SK-N-SH (cell line): ENCODE data around the gene FBXL12. TPM values are rescaled to one million over a fixed set of nuclear protein-coding genes. Genes with fewer than 3 reads are reported as not detected.
A peak's percentile ranks its signal among the peaks of the same experiment; 100 is the strongest.

Source experiments
- CTCF ChIA-PET: fragments of 300-600, 350-600 bp; formaldehyde crosslinking; extraction: SDS; loops from one replicate; lab custom pipeline; 2021; lab: Yijun Ruan, JAX
- POLR2A ChIA-PET: fragments of 350-600 bp; sonication (Branson Sonifier 250); formaldehyde crosslinking; extraction: SDS; loops from one replicate; lab custom pipeline; 2020; ENCODE audit warnings: antibody characterized with exemption, inconsistent platforms; lab: Yijun Ruan, JAX
- DNase-seq: peaks from one replicate; pipeline ENCODE4 v3.0.0; 2012
- H2AFZ ChIP-seq: fragments of 200-600 bp; sonication (generic); 2 replicates; pipeline ENCODE4 v1.8.1; 2016; ENCODE audit warnings: antibody characterized with exemption, mild to moderate bottlenecking, low read depth
- H3F3A ChIP-seq: fragments of 200-600 bp; sonication (generic); replicated peaks from 2 replicates; pipeline ENCODE3; 2016; ENCODE audit warnings: antibody characterized with exemption, mild to moderate bottlenecking; ENCODE audit not compliant: insufficient read depth
- H3K27ac ChIP-seq, 2 experiments: fragments of 200-500 bp in 1 of 2; fragments of 200-600 bp in 1 of 2; sonication (Bioruptor generic) in 1 of 2; sonication (generic), shearing (Covaris generic) in 1 of 2; 2 replicates each; pipeline versions ENCODE4 v1.5.1 to v1.6.1; 2014 to 2016; ENCODE audit warnings: low read depth in 2 of 2, inconsistent platforms in 1 of 2, low read length in 1 of 2, mild to moderate bottlenecking in 1 of 2, mixed read lengths in 1 of 2
- H3K27me3 ChIP-seq: fragments of 200-600 bp; sonication (generic), shearing (Covaris generic); 2 replicates; pipeline ENCODE4 v1.6.1; 2016; ENCODE audit warnings: mixed run types; ENCODE audit not compliant: insufficient read depth
- H3K36me3 ChIP-seq, 2 experiments: fragments of 200-500 bp in 1 of 2; fragments of 200-600 bp in 1 of 2; sonication (Bioruptor generic) in 1 of 2; sonication (generic) in 1 of 2; replicated peaks in 1 of 2; 2 replicates each; pipeline versions ENCODE3 to v1.5.1; 2014 to 2016; ENCODE audit warnings: low read length in 1 of 2, mild to moderate bottlenecking in 1 of 2; ENCODE audit not compliant: insufficient read depth in 2 of 2, control insufficient read depth in 1 of 2
- H3K4me1 ChIP-seq, 2 experiments: fragments of 200-500 bp in 1 of 2; fragments of 200-600 bp in 1 of 2; sonication (Bioruptor generic) in 1 of 2; sonication (generic), shearing (Covaris generic) in 1 of 2; 2 replicates each; pipeline versions ENCODE4 v1.5.1 to v1.6.1; 2014 to 2016; ENCODE audit warnings: low read depth in 1 of 2, low read length in 1 of 2, mixed run types in 1 of 2; ENCODE audit not compliant: insufficient read depth in 2 of 2, control insufficient read depth in 1 of 2
- H3K4me2 ChIP-seq: fragments of 200-600 bp; sonication (generic), shearing (Covaris generic); 2 replicates; pipeline ENCODE4 v1.6.1; 2017; ENCODE audit warnings: mixed run types
- H3K4me3 ChIP-seq, 2 experiments: fragments of 200-500 bp in 1 of 2; fragments of 200-600 bp in 1 of 2; sonication (Bioruptor generic) in 1 of 2; sonication (generic), shearing (Covaris generic) in 1 of 2; 2 replicates each; pipeline versions ENCODE4 v1.5.1 to v1.8.1; 2014 to 2016; ENCODE audit warnings: low read depth in 2 of 2, inconsistent platforms in 1 of 2, low read length in 1 of 2, mild to moderate bottlenecking in 1 of 2, mixed read lengths in 1 of 2, moderate library complexity in 1 of 2
- H3K79me2 ChIP-seq: fragments of 200-600 bp; sonication (generic); 2 replicates; pipeline ENCODE4 v1.8.1; 2017; ENCODE audit warnings: mild to moderate bottlenecking; ENCODE audit not compliant: insufficient read depth
- H3K9ac ChIP-seq: fragments of 200-600 bp; sonication (generic); 2 replicates; pipeline ENCODE4 v1.6.1; 2017; ENCODE audit warnings: mixed run types
- H3K9me2 ChIP-seq: fragments of 200-600 bp; sonication (generic); 2 replicates; pipeline ENCODE4 v1.6.1; 2017; ENCODE audit warnings: mixed run types
- H3K9me3 ChIP-seq: fragments of 200-600 bp; sonication (generic); 2 replicates; pipeline ENCODE4 v1.6.1; 2017; ENCODE audit warnings: mixed run types, mild to moderate bottlenecking, moderate library complexity
- H4K20me1 ChIP-seq: fragments of 200-600 bp; sonication (generic); 2 replicates; pipeline ENCODE4 v1.6.1; 2017; ENCODE audit warnings: mild to moderate bottlenecking, mixed run types; ENCODE audit not compliant: insufficient read depth
- EP300 ChIP-seq, 2 experiments: IDR thresholded peaks; 2 replicates each; pipeline versions ENCODE4 v1.4.0 to v1.6.1; 2012; ENCODE audit warnings: borderline replicate concordance in 1 of 2, low read depth in 1 of 2, low read length in 1 of 2
- FOXM1 ChIP-seq: IDR thresholded peaks from 2 replicates; pipeline ENCODE4 v1.4.0; 2012; ENCODE audit warnings: low read depth, mild to moderate bottlenecking
- GABPA ChIP-seq: IDR thresholded peaks from 2 replicates; pipeline ENCODE4 v1.4.0; 2012; ENCODE audit warnings: low read depth, mild to moderate bottlenecking
- GATA2 ChIP-seq: sonication (generic); formaldehyde crosslinking; IDR thresholded peaks from 2 replicates; pipeline ENCODE4 v1.5.0; 2020; ENCODE audit warnings: mild to moderate bottlenecking, missing genetic modification reagents
- IRF3 ChIP-seq: fragments of 150-350 bp; IDR thresholded peaks from 2 replicates; pipeline ENCODE4 v1.6.1; 2016; ENCODE audit warnings: mild to moderate bottlenecking, low read depth, low read length
- MXI1 ChIP-seq: IDR thresholded peaks from 2 replicates; pipeline ENCODE4 v1.6.1; 2012; ENCODE audit warnings: mild to moderate bottlenecking, low read depth, low read length, improper control_type of control experiment
- NRF1 ChIP-seq: IDR thresholded peaks from 2 replicates; pipeline ENCODE4 v1.6.1; 2012; ENCODE audit warnings: low read depth, mild to moderate bottlenecking, low read length
- RAD21 ChIP-seq: IDR thresholded peaks from 2 replicates; pipeline ENCODE4 v1.6.1; 2012; ENCODE audit warnings: mild to moderate bottlenecking, low read length
- REST ChIP-seq: IDR thresholded peaks from 2 replicates; pipeline ENCODE4 v1.6.1; 2012; ENCODE audit warnings: mild to moderate bottlenecking, low read depth, low read length, moderate library complexity
- RFX5 ChIP-seq: IDR thresholded peaks from 2 replicates; pipeline ENCODE4 v1.6.1; 2012; ENCODE audit warnings: mild to moderate bottlenecking, improper control_type of control experiment, low read length
- SIN3A ChIP-seq: IDR thresholded peaks from 2 replicates; pipeline ENCODE4 v1.6.1; 2012; ENCODE audit warnings: low read depth, mild to moderate bottlenecking, low read length, moderate library complexity, borderline replicate concordance
- SMC3 ChIP-seq: IDR thresholded peaks from 2 replicates; pipeline ENCODE4 v1.6.1; 2012; ENCODE audit warnings: low read depth, low read length, improper control_type of control experiment
- USF2 ChIP-seq: fragments of 150-350 bp; IDR thresholded peaks from 2 replicates; pipeline ENCODE4 v1.6.1; 2017; ENCODE audit warnings: antibody characterized with exemption, low read length, low read depth, borderline replicate concordance
- WGBS: methylation state at CpG from one replicate; pipeline ENCODE4 v1.1.6; 2017; ENCODE audit warnings: low lambda C conversion rate; 5-methylcytosine and 5-hydroxymethylcytosine counted together
- polyA plus RNA-seq, 3 experiments: library from polyadenylated mRNA; depleted of rRNA; stranded (reverse); fragments of >200 nt; gene quantifications; 2 replicates each; pipeline ENCODE4 v1.2.3, GENCODE V29; 2012
- TF ChIP-seq, protein P1 (sequence below): IDR thresholded peaks from 2 replicates; pipeline ENCODE4; 2012
- TF ChIP-seq, protein P2 (sequence below): fragments of 200-600 bp; sonication (generic); IDR thresholded peaks from 2 replicates; pipeline ENCODE4 v1.6.1; 2017; ENCODE audit warnings: antibody characterized with exemption, mild to moderate bottlenecking, moderate library complexity

FBXL12 gene
- polyA plus RNA-seq, 1 of the 3 experiments (the other 2 are of a cell fraction), result 27.1 TPM

GRCh38 chr19:9797871-9798270, 21.0 kb downstream of the FBXL12 start:
- H3K4me2 ChIP-seq, result no peak overlapping the region
- no peaks in the 10 kb centered on the region for H3K79me2 ChIP-seq
- TF ChIP-seq USF2, result no peak
- TF ChIP-seq IRF3, result no peak
- TF ChIP-seq NRF1, result no peak
- TF ChIP-seq RAD21, result no peak
- TF ChIP-seq, protein P1, sequence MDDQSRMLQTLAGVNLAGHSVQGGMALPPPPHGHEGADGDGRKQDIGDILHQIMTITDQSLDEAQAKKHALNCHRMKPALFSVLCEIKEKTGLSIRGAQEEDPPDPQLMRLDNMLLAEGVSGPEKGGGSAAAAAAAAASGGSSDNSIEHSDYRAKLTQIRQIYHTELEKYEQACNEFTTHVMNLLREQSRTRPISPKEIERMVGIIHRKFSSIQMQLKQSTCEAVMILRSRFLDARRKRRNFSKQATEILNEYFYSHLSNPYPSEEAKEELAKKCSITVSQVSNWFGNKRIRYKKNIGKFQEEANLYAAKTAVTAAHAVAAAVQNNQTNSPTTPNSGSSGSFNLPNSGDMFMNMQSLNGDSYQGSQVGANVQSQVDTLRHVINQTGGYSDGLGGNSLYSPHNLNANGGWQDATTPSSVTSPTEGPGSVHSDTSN, result no peak
- H3K9ac ChIP-seq, result no peak overlapping the region
- no peak overlapping the region for H2AFZ ChIP-seq
- H3F3A ChIP-seq, result no peaks in the 10 kb centered on the region
- 73% methylated on average over 5 of the region's 5 CpGs for WGBS
- H3K36me3 ChIP-seq, result no peaks in the 10 kb centered on the region
- no peak overlapping the region for H3K27ac ChIP-seq
- no peaks in the 10 kb centered on the region for H3K9me3 ChIP-seq
- no peaks in the 10 kb centered on the region for H3K9me2 ChIP-seq
- no peak overlapping the region for H3K4me3 ChIP-seq
- no peaks in the 10 kb centered on the region; a peak in 1 of 4 replicates for H3K4me1 ChIP-seq
- H4K20me1 ChIP-seq, result no peaks in the 10 kb centered on the region
- no peak for DNase-seq
- H3K27me3 ChIP-seq, result no peaks in the 10 kb centered on the region
- POLR2A ChIA-PET, result no interaction called here
- CTCF ChIA-PET, result interaction anchor here (0.6 to 3.7 kb wide), 2 partner anchors 157 to 172 kb away, joined by 3 to 30 read pairs; no protein-coding TSS in a partner anchor

DNA sequence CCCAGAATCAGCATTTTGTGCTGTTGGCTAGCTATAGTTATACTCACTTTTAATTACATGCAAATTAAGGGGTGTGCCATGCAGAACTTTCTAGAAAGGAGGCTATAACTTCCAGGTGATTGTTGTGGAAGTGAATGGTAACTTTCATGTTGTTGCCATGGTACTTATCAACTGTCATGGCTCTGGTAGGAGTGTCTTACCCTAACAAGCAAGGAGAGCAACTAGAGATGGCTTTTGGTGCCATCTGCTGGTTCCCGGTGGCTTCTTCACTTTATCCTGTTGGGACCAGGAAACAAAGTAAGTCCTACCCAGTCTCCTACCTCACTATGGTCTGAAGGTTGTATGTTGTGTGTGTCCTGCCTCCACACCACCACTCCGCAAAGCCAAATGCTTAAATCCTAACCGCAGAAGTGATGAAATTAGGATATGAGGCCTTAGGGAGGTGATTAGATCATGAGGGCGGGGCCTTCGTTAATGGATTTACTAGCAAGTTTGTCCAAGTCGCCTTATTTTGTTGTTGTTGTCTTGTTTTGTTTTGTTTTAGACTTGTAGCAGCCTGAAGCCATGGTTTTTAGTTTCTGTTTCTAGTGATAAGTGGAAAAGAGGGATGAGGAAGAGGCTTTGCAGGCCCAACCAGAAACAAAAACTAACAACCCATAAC, 22.6 kb downstream of the FBXL12 start:
- Histone ChIP-seq H3K27me3 (no peaks in the 10 kb centered on the region), H3K4me3 (peak overlapping the region in 1 of 2 experiments; percentile 2; a peak in 1 of 4 replicates), H3K4me1 (peaks cover under 1% of the 10 kb centered on the region in 2 experiments; a peak in 1 of 4 replicates), H3K79me2 (no peaks in the 10 kb centered on the region), H4K20me1 (no peaks in the 10 kb centered on the region), H3K36me3 (no peaks in the 10 kb centered on the region), H3K9me2 (no peaks in the 10 kb centered on the region), H3K9me3 (no peaks in the 10 kb centered on the region), H3K4me2 (no peak overlapping the region), H3K9ac (no peak overlapping the region), H3K27ac (no peak overlapping the region; a peak in 2 of 4 replicates), H2AFZ (peak overlapping the region; percentile 93), H3F3A (no peaks in the 10 kb centered on the region)
- WGBS, result 59% methylated on average over 5 of the region's 6 CpGs
- ChIA-PET CTCF (interaction anchor here (0.7 to 3.7 kb wide), 23 partner anchors 10 to 591 kb away, joined by 3 to 30 read pairs (median 5); partner anchors contain the start of genes ZNF121, ZNF266, ZNF561 and ZNF846), POLR2A (interaction anchor here (0.7 kb wide), 1 partner anchor 171 kb away, joined by 3 read pairs; no protein-coding TSS in a partner anchor)
- TF ChIP-seq SMC3 (peak; percentile 94), RFX5 (0 out of 2 replicates have a peak, but pooled peaks have one; percentile 27), GATA2 (CRISPR knock-in tag) (no peak), MXI1 (peak; percentile 76), FOXM1 (no peak), GABPA (peak; percentile 61), SIN3A (0 out of 2 replicates have a peak, but pooled peaks have one; percentile 30), USF2 (no peak), REST (no peak), RAD21 (peak; percentile 97), EP300 (IDR thresholded peaks at IDR 0.05; ENCODE audit: borderline replicate concordance in 1 of 2, low read depth in 1 of 2, low read length in 1 of 2) (peak in 1 of 2 experiments; percentile 37; a peak in 1 of 4 replicates)
- TF ChIP-seq, protein P2, sequence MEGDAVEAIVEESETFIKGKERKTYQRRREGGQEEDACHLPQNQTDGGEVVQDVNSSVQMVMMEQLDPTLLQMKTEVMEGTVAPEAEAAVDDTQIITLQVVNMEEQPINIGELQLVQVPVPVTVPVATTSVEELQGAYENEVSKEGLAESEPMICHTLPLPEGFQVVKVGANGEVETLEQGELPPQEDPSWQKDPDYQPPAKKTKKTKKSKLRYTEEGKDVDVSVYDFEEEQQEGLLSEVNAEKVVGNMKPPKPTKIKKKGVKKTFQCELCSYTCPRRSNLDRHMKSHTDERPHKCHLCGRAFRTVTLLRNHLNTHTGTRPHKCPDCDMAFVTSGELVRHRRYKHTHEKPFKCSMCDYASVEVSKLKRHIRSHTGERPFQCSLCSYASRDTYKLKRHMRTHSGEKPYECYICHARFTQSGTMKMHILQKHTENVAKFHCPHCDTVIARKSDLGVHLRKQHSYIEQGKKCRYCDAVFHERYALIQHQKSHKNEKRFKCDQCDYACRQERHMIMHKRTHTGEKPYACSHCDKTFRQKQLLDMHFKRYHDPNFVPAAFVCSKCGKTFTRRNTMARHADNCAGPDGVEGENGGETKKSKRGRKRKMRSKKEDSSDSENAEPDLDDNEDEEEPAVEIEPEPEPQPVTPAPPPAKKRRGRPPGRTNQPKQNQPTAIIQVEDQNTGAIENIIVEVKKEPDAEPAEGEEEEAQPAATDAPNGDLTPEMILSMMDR, result peak; percentile 88
- DNase-seq, result peak; percentile 76
